Stimulated activated CD4-positive, alpha-beta T cell treated with anti-CD3 and anti-CD28 coated beads, Interleukin-1b, Interleukin-23, amount 100 ng/mL, for 48 hours (primary cell): ENCODE measurements around the gene CROCC.

Source experiments
- DNase-seq: peaks from one replicate; pipeline ENCODE4 v3.0.0-alpha.2; 2020

CROCC gene

DNA sequence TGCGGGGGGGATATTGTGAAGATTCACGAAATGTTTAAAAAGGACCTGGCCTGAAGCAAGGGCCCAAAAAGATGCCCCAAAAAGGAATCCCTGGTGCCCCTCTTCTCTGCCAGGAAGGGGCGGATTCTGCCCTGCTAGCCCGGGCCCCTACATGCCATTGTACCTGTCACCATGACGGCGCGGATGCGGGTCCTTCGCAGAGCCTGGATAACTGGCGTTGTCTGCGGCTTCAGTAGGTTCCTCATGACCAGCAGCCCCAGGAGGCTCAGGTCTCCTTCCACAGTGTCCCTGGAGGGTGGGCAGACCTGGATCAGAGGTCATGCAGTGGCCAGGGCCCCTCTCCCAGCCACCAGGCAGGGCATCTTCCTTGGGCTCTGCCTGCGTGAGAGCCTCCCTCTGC, 69.8 kb downstream of the CROCC start:
- DNase-seq, result no peak

DNA sequence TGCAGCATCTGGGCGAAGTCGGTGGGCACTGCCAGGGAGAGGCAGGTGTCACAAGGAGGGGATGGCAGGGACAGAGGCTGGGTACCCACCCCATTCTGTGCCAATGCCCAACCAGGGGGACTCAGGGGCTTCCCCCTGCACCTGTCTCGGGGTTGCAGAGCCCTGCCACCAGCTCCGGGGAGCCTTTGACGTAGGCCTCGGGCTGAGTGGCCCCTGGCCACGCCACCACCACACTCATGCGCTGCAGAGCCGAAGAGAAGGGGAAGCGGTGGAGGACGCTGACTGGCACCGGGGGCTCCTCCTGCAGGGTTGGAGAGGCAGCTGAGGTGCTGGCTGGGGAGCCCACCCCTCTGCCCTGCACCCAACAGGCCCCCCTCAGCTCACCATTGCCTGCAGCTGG, 70.4 kb downstream of the CROCC start:
- no peak for DNase-seq

DNA sequence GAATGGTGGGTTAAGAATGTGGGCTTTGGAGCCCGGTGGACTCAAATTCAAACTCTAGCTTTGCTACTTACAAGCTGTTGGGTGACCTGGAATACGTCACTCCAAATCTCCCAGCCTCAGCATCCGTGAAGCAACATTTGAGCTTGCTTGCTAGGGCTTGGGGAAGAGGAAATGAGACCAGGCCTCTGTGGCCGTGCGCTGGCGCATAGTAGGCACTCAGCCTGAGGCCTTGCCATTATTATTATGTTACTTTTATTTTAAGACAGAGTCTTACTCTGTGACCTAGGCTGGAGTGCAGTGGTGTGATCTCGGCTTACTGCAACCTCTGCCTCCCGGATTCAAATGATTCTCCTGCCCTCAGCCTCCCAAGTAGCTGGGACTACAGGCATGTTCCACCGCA, 70.9 kb downstream of the CROCC start:
- no peak for DNase-seq

DNA sequence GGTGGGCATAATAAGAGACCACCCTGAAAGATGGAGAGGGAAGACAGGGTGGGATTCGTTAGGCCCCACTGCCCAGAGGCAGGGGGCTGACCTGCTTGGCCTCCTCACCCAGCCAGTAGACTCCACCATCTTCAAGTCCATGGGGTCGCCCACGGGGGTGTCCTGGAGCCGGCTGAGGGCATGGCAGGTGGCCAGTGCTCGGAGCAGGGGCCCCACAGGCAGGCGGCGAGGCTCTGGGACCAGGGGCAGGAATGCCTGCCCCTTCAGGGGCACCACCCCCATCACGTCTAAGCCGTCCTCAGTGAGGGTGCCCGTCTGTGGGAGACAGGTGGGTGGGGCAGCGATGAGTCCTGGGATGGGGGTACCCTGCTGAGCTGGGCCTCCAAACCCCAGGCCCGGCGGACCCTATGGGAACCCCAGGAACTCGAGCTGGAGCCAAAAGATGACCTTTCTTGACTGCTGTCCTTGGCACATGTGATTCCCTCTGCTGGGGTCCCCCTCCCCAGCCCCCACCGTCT, 71.8 kb downstream of the CROCC start:
- no peak for DNase-seq

DNA sequence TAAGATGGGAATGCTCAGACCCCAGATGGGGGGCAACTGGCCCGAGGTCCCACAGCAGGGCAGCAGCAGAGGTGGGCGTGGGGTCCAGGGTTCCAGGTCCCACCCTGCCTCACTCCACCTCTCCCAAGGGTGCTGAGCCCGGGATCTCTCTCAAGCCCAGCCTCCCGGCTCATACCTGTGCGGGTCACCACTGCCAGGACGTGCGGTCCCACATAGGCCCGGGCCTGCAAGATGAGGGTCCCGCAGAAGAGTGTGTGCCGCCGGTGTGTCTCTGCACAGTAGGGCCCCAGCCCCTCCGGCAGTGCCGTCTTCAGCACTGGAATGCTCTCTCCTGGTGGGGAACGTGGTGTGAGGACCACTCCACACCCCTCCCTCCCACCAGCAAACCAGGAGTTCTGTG, 75.1 kb downstream of the CROCC start:
- DNase-seq, result no peak

DNA sequence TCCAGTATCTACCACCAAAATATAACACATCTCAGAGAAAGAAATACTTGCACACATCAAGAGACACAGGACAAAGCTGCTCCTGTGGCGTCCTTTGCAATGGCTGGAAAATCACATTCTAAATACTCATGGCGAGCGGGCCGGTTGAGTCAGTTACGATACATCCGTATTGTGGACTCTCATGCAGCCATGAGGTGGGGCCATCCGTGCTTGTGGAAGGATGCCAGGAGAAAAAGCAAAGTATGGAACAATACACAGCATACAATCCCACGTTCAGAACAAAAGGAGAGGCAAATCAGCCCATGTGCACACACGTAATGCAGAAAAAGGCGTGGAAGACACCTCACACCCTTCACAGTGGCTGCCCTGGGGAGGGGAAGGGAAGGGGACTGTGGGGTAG, 76.9 kb downstream of the CROCC start:
- DNase-seq, result no peak

DNA sequence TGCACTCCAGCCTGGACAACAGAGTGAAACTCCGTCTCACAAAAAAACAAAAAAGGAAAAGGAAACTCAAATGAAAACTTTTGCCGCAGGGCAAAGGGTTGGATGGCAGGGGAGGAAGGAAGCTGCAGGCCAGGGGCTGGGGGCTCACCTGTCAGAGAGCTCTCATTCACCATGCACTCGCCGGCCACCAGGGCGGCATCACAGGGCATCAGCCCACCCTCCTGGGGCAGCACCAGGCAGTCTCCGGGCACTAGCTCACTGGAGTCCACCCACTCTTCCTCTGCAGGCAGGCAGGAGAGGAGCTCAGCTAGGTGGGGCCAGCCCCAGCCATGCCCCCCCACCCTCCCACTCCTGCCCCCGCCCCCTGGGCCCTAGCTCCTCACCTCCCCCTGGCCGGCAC, 78.1 kb downstream of the CROCC start:
- no peak for DNase-seq

DNA sequence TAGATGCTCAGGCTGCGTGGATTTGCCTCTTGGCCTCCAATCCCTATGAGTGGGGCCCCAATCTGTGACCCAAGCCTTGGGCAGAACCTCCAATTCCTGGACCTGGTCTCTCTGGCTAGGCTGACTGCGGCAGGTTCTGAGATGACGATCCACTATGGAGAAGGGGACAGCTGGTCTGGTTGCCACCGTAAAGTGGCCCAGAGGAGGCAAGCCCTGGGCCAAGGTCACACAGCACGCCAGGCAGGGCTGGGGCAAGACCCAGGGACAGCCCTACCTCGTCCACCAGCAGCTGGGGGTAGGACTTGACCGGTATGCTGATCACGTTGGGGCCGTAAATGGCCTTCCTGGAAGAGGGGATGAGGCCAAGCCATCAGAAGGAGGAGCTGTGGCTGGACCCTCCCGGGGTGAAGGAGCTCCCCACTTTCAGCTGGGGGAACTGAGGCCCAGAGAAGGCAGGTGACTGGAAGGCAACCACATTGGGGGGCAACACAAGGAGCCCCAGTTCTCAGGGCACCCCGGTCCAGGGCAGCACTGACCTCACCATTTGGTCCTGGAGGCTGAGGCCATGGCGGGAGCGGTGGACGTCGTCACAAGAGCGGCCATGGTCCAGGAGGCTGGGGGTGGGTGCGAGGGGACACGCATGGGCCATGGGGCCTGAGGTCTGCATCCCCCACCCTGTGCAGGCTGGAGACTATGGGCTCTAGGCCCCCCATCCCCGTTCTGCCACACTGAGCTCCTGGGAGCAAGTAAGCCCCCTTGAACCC, 80.2 kb downstream of the CROCC start:
- DNase-seq, result no peak

DNA sequence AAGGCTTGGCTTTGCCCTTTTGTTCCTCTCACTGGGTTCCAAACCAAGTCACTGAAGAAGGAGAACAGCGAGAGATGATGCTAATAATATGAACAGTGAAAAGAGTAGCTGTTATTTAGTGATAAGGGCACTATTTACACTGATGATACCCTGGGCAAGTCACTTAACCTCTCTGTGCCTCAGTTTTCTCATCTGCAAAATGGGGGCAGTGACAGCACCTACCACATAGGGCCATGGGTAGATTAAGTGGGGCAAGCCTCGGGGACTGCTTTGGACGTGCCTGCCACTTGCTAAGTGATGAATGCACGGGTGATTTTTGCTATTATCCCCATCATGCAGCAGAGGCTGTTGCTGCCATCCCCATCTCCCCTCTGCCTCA, 80.8 kb downstream of the CROCC start:
- DNase-seq, result no peak

DNA sequence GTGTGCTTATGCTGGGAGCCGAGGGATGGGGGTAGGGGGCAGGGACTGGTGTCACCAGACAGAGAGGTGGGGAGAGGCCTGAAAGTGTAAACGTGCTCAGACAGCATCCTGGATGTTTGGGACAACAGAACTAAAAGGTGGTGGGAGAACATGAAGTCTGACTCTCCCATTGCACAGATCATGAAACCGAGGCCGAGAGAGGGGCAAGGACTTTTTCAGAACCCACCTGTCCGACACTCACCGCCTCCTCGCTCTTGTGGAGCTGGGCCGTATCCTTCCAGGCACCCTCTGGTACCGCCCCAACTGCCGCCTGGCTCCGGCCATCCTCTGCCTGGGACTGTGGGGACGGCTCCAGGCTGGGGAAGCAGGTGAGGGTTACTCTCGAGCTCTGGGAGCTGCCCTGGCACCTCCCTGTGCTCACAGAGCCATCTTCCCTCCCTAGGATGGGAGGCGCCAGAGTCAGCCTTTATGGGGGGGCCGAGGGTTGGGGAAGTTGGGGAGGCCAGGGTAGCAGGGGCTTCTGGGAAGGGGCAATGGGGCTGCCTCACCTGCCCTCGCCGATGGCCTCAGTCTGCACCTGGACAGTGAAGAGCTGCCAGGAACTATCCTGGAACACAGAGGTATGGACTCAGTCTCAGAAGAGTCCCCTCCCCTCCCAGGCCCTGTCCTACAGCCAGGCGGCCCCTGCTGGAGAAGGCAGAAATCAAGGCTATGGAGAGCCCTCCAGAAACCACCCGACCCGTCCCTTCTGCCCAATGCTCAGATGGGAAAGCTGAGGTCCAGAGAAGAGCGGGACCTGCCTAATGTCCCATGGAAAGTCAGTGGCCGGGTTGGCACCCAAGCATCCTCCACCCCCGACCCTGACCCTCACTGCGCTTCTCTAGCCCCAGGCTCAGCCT, 83.0 kb downstream of the CROCC start:
- DNase-seq, result no peak

DNA sequence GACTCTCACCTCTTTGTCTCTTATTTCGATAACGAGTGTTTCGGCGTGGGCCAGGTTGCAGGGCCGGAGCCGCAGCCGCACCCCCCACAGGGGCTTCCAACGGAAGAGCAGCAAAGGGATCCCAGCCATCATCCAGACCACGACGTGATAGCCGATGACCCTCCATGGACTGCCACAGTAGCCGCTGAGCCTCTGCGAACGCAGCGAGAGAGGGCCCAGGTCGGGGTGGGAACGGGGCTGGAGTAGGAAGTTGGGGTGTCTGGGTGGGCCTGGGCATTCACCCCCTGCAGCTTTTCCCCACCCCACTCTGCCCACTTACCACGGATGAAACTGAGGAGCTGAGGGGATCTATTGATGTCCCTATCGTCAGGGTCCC, 83.6 kb downstream of the CROCC start:
- no peak for DNase-seq

DNA sequence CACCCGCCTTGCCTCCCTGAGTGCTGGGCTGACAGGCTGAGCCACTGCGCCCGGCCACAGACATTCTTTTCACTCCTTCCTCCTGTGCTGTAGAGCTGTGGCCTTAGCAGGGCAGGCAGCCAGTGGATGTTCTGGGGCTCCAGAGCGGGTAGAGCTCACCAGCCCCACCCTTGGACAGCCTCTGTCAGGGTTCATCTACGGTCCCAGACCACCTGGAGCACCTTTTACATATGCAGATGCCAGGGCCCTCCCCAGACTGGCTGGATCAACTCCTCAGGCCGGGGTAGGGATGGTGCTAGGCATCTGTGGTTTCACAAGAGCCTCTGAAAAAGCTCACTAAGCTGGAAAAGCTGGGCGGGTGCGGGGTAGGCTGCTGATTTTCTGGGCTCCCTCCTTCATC, 85.4 kb downstream of the CROCC start:
- DNase-seq, result no peak

DNA sequence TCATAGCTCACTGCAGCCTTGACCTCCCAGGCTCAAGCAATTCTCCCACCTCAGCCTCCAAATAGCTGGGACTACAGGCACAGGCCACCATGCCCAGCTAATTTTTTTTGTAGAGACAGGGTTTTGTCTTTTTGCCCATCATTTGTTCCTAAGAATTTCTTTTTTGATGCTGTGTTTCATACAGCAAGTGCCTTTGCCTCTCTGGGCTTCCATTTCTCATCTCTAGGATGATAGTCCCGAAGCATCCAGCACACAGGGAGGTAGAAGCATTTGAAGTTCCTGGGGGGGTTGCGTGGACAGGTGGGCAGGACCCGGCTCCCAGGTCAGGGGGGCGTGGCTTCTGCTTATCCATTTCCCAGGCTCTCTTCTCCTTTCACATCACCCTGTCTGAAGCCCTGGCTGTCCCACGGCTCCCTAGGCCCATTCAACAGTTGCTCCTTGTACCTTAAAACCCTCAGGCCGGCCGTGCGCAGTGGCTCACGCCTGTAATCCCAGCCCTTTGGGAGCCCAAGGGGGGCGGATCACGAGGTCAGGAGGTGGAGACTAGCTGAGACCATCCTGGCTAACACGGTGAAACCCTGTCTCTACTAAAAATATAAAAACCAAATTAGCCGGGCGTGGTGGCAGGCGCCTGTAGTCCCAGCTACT, 86.6 kb downstream of the CROCC start:
- DNase-seq, result no peak

DNA sequence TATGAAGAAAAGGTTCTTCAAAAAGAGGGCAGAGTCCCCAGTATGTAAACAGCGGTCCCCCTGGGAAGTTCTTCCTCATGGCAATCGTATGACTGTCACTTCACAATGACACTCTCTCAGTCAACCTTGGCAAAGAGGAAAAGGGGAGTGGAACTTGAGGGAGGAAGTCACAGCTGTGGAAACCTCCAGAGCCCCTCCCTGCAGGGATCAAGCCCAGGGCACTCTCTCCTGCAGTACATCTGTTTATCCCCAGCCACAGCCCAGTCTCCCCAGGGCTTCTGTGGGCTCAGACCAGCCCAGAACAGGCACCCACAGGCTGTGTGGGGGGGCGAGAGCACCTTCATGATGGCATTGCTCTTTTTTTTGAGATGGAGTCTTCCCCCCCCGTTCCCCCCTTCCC, 88.0 kb downstream of the CROCC start:
- DNase-seq, result no peak

DNA sequence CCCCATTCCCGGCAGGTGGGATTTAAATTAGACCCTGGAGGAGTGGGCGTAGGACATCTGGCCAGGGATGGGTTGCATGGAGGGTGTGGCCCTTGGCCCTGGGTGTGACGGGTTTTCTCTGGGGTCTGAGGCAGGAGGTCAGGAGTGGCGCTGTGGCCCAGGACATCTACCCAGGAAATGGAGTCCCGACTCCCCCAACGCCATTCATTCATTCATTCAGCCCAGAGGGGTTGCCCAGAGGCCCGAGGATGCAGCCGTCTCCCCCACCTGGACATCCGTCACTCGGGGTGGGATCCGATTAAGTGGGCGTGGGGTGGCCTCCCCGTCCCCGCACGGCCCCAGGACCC, 89.3 kb downstream of the CROCC start:
- no peak for DNase-seq

DNA sequence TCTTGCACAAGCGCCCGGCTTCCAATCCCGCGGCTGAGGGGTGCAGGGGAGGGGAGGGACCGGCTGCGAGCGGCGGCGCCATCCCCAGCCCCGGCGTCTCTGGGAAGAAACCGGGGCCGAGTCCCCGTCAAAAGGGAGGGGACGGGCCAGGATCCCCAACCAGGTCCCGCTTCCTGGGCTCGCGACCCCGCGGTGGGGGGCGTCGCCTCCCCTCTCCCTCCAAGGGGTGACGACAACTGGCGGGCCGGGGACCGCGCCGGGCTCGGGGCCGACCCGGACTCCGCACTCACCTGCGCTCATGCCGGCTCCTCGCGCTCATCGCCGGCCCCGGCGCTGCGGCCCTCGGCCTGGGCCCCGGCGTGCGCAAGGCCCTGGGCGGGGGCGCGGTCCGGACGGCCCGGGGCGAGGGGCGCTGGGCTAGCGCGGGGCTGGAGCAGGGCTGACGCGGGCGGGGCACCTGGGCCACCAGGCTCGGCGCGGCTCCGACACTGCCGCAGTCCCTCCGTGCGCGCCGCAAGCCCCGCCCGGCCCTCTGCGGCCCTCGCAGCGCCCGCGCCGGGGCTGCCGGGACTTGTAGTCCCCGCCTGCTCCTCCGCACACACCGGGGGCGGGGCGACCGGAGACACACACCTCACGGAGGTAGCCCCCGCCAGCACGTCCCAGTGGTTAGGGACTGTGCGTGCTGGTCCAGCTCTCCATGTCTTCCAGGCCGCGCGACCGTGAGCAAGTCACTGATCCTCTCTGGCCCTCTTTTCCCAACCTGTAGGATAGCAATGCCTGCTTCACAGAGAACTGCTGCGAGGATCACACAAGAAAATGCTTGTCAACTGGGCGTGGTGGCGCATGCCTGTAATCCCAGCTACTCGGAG, 89.9 kb downstream of the CROCC start, which contains the start of gene ATP13A2:
Gene ATP13A2, minus strand, starts transcription at position 490 of the 869 bp plus-strand sequence. Its CDS starts 190 bp downstream, at position 300.
- DNase-seq, result peak; percentile 78

DNA sequence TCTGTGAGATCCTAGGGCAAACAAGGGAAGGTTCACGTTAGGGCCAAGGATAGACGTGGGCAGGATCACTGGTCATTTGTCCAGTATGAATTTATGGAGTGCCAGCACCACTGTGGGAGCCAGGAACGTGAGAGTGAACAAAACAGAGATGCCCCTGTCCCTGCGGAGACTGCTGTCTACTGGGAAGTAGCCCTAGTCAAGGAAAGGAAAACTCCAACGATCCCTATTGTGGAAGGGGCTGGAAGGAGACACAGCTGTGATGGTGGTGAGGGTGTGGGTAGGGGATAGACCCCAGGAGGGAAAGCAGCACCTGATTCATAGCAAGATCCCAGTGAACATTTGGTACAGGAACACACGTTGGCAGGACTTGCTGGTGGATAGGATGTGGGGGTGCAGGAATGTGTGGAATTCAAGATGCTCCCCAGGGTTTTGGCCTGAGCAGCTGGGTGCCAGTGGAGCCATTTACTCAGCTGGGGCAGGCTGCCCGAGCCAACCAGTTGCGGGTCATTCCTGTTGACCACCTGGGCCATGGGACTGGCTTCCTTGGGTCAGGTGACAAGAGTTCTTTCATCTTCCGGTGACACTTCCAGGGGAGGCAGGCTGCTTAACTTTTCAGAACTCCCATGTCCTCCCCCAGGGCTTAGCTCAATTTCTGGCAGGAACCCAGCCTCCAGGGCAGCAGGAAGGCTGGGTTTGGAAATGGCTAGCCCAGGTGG, 91.2 kb downstream of the CROCC start:
- DNase-seq, result no peak

DNA sequence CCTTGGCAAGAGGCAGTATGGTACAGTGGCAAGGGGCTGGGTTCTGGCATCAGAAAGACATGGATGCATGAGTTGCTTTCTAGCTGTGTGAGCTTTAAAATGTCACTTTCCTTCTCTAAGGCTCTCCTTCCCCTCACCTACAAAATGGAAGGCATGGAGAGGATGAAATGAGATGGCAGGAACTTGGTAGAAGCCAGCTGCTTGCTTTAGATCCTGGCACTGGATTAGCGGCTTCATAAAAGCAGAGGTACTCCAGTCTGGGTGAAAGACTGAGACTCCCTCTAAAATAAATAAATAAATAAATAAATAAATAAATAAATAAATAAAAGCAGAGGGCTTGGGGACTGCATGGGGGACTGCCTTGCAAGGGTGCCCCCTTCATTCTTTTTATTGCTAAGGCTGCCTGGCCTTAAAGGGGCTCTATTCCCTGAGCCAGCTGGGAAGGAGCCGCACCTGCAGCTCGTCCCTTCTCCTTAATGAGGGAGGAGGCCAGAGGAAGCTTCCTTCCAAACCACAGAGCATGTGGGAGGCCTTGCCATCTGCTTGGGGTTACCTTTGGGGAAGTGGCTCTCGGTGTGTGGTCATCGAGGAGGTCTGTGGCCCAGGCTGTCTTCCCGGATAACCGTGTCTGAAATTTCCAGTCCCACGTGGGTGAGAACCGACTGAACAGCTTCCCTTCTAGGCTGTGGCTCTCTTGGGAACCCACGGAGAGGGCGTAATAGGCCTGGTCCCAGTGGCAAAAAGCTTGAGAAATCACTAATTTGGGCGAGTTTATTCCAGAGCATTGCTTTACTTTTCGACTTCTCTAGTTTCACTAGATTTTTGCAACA, 92.0 kb downstream of the CROCC start:
- no peak for DNase-seq

DNA sequence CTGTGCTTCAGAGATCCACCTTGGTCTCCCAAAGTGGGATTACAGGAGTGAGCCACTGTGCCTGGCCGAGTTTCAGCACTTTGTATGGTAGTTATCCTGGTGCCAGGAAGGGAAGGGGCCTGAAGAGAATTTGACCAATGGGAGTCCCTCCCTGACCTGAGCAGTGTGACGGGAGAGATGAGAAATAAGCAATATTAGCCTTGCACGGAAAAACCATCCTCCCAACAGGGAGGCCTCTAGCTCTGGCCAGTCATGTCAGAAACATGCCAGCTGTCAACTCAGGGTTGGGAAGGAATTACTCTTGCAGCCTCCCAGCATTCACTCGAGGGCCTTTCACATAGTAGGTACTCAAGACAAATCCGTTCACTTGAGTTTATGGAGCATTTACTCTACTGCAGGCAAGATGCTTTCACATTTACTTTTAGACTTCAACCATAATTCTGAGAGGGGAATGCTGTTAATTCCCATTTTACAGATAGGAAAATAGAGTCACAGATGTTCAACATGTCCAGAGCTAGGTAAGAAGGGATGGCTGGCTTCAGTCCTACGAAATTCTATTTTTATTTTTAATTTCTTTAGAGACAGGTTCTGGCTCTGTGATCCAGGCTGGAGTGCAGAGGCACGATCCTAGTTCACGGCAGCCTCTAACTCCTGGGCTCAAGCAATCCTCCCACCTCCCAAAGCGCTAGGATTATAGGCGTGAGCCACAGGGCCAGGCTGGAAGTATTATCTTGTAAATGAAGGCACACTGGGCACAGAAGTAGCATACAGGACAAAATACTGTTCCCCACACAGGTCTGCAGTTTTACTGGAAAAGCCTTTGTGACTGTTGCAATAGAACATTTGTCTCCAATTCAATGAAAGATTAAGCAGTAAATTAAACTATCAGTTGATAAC, 93.2 kb downstream of the CROCC start:
- DNase-seq, result no peak

DNA sequence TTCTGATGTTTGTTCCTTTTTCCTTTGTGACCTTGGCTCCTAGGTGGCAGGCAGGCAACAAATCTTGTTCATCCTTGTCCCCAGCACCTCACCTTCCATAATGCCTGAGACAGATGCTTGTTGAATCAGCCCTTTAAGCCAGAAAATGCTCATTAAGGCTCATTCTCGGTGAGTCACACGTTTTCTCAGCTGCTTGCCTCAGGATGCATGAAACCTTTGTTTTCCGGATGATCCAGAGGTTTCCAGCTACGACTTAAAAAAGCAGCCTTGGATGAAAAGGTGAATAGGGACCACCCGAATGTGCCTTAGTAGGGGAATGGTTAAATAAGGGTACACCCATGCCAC, 94.6 kb downstream of the CROCC start:
- no peak for DNase-seq
